ENCODE measurements around the gene ALDH7A1.

Gene ALDH7A1

DNA sequence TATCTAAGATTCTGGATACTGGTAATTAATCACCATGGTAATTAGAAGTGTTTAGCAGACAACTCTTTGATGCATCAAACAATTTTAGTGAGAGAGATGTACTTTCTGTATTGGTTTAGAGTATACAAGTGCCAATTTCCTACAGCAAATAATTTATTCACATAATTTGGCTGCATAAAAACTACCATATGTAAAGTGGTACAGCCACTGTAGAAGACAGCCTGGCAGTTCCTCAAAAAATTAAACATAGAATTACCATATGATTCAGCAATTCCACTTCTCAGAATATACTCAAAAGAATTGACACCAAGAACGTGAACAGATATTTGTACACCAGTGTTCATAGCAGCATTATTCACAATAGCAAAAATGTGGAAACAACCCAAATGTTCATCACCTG lies 41.9 kb upstream of the ALDH7A1 start:
- TF ChIP-seq TSHZ2 (CRISPR knock-in tag; IDR thresholded peaks at IDR 0.05): no peak
- ATAC-seq: no peak

DNA sequence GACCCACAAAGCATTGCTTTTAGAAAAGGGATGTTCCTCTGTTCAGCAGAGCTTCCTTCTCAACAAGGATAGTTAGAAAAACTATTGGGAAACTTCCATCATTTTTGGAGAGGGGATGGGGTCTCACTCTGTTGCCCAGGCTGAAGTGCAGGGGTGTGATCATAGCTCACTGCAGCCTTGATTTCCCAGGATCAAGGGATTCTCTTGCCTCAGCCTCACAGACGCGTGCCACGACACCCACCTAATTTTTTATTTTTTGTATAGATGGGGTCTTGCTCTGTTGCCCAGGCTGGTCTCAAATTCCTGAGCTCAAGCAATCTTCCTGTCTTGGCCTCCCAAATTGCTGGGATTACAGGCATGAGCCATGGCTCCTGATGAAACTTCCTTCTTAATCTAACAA lies 40.6 kb upstream of the ALDH7A1 start:
- no peak for ATAC-seq
- no peak for TF ChIP-seq CSDC2 (CRISPR knock-in tag; IDR thresholded peaks at IDR 0.05)
- no peak for TF ChIP-seq ZNF8 (CRISPR knock-in tag; IDR thresholded peaks at IDR 0.05)
- TF ChIP-seq ISL1 (CRISPR knock-in tag; IDR thresholded peaks at IDR 0.05): no peak
- no peak for TF ChIP-seq RARB (CRISPR knock-in tag; IDR thresholded peaks at IDR 0.05)
- no peak for TF ChIP-seq ZFP30 (CRISPR knock-in tag; IDR thresholded peaks at IDR 0.05)
- no peak for TF ChIP-seq GLIS3 (CRISPR knock-in tag; IDR thresholded peaks at IDR 0.05)
- no peak for TF ChIP-seq ESRRG (CRISPR knock-in tag; IDR thresholded peaks at IDR 0.05)
- TF ChIP-seq ZNF565 (CRISPR knock-in tag; conservative IDR thresholded peaks at IDR 0.05; ENCODE audit: low read depth): no peak
- no peak for TF ChIP-seq SNAI2 (CRISPR knock-in tag; IDR thresholded peaks at IDR 0.05)

GRCh38 chr5:126633552-126633951 lies 38.5 kb upstream of the ALDH7A1 start:
- no peak for TF ChIP-seq GLIS3 (CRISPR knock-in tag; IDR thresholded peaks at IDR 0.05)
- TF ChIP-seq ARNTL (CRISPR knock-in tag; IDR thresholded peaks at IDR 0.05; ENCODE audit: borderline replicate concordance, low read depth): no peak
- no peak for TF ChIP-seq ZC3H10 (CRISPR knock-in tag; IDR thresholded peaks at IDR 0.05)
- no peak for TF ChIP-seq ESRRG (CRISPR knock-in tag; IDR thresholded peaks at IDR 0.05)
- TF ChIP-seq TOX (CRISPR knock-in tag; IDR thresholded peaks at IDR 0.05; ENCODE audit: borderline replicate concordance): no peak
- TF ChIP-seq ISL1 (CRISPR knock-in tag; IDR thresholded peaks at IDR 0.05): no peak
- no peak for TF ChIP-seq BACH2 (CRISPR knock-in tag; IDR thresholded peaks at IDR 0.05; ENCODE audit: borderline replicate concordance)
- TF ChIP-seq, protein P1, sequence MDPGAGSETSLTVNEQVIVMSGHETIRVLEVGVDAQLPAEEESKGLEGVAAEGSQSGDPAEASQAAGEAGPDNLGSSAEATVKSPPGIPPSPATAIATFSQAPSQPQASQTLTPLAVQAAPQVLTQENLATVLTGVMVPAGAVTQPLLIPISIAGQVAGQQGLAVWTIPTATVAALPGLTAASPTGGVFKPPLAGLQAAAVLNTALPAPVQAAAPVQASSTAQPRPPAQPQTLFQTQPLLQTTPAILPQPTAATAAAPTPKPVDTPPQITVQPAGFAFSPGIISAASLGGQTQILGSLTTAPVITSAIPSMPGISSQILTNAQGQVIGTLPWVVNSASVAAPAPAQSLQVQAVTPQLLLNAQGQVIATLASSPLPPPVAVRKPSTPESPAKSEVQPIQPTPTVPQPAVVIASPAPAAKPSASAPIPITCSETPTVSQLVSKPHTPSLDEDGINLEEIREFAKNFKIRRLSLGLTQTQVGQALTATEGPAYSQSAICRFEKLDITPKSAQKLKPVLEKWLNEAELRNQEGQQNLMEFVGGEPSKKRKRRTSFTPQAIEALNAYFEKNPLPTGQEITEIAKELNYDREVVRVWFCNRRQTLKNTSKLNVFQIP (CRISPR knock-in tag; IDR thresholded peaks at IDR 0.05; ENCODE audit: borderline replicate concordance, low read depth): no peak
- no peak for TF ChIP-seq PPARA (CRISPR knock-in tag; IDR thresholded peaks at IDR 0.05; ENCODE audit: borderline replicate concordance)
- TF ChIP-seq CSRNP3 (CRISPR knock-in tag; IDR thresholded peaks at IDR 0.05): no peak
- TF ChIP-seq, protein P2, sequence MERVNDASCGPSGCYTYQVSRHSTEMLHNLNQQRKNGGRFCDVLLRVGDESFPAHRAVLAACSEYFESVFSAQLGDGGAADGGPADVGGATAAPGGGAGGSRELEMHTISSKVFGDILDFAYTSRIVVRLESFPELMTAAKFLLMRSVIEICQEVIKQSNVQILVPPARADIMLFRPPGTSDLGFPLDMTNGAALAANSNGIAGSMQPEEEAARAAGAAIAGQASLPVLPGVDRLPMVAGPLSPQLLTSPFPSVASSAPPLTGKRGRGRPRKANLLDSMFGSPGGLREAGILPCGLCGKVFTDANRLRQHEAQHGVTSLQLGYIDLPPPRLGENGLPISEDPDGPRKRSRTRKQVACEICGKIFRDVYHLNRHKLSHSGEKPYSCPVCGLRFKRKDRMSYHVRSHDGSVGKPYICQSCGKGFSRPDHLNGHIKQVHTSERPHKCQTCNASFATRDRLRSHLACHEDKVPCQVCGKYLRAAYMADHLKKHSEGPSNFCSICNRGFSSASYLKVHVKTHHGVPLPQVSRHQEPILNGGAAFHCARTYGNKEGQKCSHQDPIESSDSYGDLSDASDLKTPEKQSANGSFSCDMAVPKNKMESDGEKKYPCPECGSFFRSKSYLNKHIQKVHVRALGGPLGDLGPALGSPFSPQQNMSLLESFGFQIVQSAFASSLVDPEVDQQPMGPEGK (CRISPR knock-in tag; IDR thresholded peaks at IDR 0.05; ENCODE audit: borderline replicate concordance): no peak
- no peak for TF ChIP-seq ZFP3 (CRISPR knock-in tag; IDR thresholded peaks at IDR 0.05)
- TF ChIP-seq, protein P3, sequence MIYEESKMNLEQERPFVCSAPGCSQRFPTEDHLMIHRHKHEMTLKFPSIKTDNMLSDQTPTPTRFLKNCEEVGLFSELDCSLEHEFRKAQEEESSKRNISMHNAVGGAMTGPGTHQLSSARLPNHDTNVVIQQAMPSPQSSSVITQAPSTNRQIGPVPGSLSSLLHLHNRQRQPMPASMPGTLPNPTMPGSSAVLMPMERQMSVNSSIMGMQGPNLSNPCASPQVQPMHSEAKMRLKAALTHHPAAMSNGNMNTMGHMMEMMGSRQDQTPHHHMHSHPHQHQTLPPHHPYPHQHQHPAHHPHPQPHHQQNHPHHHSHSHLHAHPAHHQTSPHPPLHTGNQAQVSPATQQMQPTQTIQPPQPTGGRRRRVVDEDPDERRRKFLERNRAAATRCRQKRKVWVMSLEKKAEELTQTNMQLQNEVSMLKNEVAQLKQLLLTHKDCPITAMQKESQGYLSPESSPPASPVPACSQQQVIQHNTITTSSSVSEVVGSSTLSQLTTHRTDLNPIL (CRISPR knock-in tag; IDR thresholded peaks at IDR 0.05; ENCODE audit: low read depth): no peak
- no peak for ATAC-seq

DNA sequence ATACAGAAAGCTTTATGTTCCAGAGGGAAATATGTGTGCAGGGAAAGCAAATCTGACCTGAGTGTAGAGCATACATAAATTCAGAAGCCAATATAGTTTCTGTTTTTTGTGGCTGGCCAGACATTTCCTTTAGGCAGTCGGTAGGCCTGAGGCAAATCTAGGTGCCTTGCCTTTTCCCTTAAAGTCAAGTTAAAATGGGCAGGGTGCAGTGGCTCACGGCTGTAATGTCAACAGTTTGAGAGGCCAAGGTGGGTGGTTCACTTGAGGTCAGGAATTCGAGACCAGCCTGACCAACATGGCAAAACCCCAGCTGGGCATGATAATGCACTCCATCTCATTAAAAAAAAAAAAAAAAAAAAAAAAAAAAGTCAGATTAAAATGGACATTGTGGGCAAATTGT lies 36.9 kb upstream of the ALDH7A1 start:
- ATAC-seq: no peak
- no peak for TF ChIP-seq ZNF70 (CRISPR knock-in tag; IDR thresholded peaks at IDR 0.05)
- TF ChIP-seq TSHZ2 (CRISPR knock-in tag; IDR thresholded peaks at IDR 0.05): no peak
- TF ChIP-seq RARB (CRISPR knock-in tag; IDR thresholded peaks at IDR 0.05): no peak
- no peak for TF ChIP-seq ZFP3 (CRISPR knock-in tag; IDR thresholded peaks at IDR 0.05)
- no peak for TF ChIP-seq ZC3H10 (CRISPR knock-in tag; IDR thresholded peaks at IDR 0.05)
- TF ChIP-seq SNAI2 (CRISPR knock-in tag; IDR thresholded peaks at IDR 0.05): no peak
- TF ChIP-seq ESRRG (CRISPR knock-in tag; IDR thresholded peaks at IDR 0.05): no peak
- TF ChIP-seq ZNF8 (CRISPR knock-in tag; IDR thresholded peaks at IDR 0.05): no peak
- TF ChIP-seq, protein P2 (CRISPR knock-in tag; IDR thresholded peaks at IDR 0.05; ENCODE audit: borderline replicate concordance): no peak
- no peak for TF ChIP-seq GLIS3 (CRISPR knock-in tag; IDR thresholded peaks at IDR 0.05)

All from SK-N-SH treated with all-trans-retinoic acid at 6 μM for 48 hours (cell line).